Colonic mucosa (tissue), 4 donors: Measurements from ENCODE around the gene DTYMK. TPM values are rescaled to one million over a fixed set of nuclear protein-coding genes. Genes with fewer than 3 reads are reported as not detected.

Experiments used
- DNase-seq: peaks from one replicate; pipeline ENCODE4 v3.0.0-alpha.2; 2020
- H3K27ac ChIP-seq: fragments of 200-600 bp; one replicate; pipeline ENCODE4 v1.8.0; 2021
- H3K27me3 ChIP-seq: fragments of 200-600 bp; one replicate; pipeline ENCODE4 v1.8.0; 2021
- H3K36me3 ChIP-seq: fragments of 200-600 bp; one replicate; pipeline ENCODE4 v1.8.0; 2021
- H3K4me1 ChIP-seq: fragments of 200-600 bp; one replicate; pipeline ENCODE4 v1.8.0; 2021; ENCODE audit warnings: mild to moderate bottlenecking
- H3K4me3 ChIP-seq: fragments of 200-600 bp; one replicate; pipeline ENCODE4 v1.8.0; 2021
- H3K9ac ChIP-seq, 2 donors: one replicate each; pipeline ENCODE4 v1.7.0; 2013; ENCODE audit warnings: control low read depth in 2 of 2, low read depth in 2 of 2, low read length in 2 of 2
- H3K9me3 ChIP-seq: fragments of 200-600 bp; one replicate; pipeline ENCODE4 v1.8.0; 2021
- intact Hi-C: fragments of 100-400 bp; cut with DNase I; formaldehyde crosslinking; loops from one replicate; pipeline ENCODE4 v1.14.1; 2022
- total RNA-seq, 2 donors: library from RNA; stranded (reverse); fragmentation: NEBNext Ultra II Directional in 1 of 2; extraction: Animal tissue kit (Norgen Biotek cat#: 25700) in 1 of 2; gene quantifications; one replicate each; pipeline ENCODE4 v1.2.1, GENCODE V29; 2021
- TF ChIP-seq, protein P1 (sequence below): fragments of 200-600 bp; IDR thresholded peaks from one replicate; pipeline ENCODE4 v1.8.0; 2022; ENCODE audit warnings: antibody characterized with exemption, mild to moderate bottlenecking
- donor health status: healthy.
- donor health status: DM: no; HTN: no; CAD: no.
- donor health status: DM: no; HTN: no; CAD: no.

The DTYMK gene
- total RNA-seq, 2 donors from 2014 or later = 22.6 to 106 TPM

DNA sequence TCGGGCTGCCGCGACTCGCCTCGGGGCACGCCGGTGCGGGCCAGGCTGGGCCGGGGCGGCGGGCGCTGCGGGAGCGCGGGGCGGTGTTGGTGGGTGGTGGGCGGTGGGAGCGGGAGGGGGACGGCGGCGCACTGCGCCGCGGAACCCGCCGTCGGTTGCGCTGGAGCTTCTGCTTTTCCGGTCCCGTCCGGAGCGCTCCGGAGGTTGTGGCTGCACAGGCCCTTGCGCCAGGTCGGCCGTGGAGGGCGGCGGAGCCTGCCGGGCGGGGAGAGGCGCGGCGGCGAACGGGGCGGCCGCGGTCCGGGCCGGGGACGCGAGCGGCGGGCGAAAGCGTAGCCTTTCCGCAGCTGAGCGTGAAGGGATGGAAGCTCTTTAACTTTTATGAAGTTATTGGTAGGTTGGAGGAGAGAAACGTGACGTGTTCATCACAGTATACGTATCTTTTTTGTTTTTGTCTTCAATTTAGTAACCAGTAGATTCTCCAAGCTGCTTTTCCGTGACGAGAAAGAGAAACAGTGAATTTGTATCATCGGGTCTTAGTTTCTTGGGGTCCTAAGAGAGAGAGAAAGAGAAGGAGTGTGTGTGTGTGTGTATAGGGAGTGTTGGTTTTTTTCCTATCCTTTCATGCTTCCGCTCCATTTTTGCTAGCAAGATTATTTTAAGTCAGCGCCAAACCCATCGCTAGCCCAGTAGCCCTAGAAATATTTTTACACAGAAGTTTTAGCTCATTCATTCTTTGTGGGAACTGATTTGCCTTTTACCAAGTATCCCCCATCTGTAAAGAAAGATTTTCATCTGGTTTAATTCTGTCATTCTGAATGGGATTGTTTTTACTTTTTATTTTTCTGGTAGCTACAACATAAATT, 48.6 kb downstream of the DTYMK start:
- Histone ChIP-seq H3K9ac (peak overlapping the region; percentile 73 to 83), H3K27ac (peak overlapping the region; percentile 96), H3K9me3 (no peaks in the 10 kb centered on the region), H3K27me3 (no peaks in the 10 kb centered on the region), H3K4me1 (peaks cover 11% of the 10 kb centered on the region), H3K4me3 (peak overlapping the region; percentile 91), H3K36me3 (peaks cover 7% of the 10 kb centered on the region)
- intact Hi-C loops = loop anchor here (2.0 kb wide), 1 partner anchor 59 kb away; no protein-coding TSS in a partner anchor
- TF ChIP-seq, protein P1, sequence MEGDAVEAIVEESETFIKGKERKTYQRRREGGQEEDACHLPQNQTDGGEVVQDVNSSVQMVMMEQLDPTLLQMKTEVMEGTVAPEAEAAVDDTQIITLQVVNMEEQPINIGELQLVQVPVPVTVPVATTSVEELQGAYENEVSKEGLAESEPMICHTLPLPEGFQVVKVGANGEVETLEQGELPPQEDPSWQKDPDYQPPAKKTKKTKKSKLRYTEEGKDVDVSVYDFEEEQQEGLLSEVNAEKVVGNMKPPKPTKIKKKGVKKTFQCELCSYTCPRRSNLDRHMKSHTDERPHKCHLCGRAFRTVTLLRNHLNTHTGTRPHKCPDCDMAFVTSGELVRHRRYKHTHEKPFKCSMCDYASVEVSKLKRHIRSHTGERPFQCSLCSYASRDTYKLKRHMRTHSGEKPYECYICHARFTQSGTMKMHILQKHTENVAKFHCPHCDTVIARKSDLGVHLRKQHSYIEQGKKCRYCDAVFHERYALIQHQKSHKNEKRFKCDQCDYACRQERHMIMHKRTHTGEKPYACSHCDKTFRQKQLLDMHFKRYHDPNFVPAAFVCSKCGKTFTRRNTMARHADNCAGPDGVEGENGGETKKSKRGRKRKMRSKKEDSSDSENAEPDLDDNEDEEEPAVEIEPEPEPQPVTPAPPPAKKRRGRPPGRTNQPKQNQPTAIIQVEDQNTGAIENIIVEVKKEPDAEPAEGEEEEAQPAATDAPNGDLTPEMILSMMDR = no peak
- peak; percentile 25 for DNase-seq

DNA sequence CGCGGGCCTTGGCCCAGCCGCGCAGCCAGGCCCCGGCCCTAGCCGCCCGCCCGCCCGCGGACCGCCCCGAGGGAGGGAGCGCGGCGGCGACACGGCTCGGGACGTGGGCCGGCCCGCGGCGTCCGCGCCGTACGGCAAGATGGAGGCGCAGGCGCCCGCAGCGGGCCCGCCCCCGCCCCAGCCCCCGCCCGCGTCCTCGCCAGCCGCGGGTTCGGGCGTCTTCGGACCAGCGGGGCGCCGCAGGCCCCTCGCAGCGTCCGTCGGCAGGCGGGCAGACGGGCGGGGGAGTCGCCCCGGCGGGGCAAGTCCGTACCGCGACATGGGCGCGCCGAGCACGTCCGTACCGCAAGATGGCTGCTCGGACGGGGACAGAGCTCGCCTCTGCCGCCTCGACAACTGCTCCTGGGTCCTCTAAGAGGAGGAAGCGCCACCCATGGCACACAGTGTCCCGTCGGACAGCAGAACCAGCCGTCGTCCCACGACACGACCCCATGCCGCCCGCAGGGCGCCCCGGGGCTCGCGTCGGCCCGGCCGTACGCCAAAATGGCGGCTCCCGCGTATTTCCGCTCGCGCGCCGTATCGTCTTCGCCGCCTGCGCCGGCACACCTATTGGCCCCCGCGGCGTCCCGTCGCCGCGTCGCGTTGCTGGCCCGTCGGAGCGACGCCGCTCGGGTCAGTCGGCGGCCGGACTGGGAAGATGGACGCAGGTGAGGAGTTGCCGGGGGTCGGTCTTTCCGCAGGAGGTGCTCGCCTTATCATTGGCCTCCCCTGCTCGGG, 49.4 kb downstream of the DTYMK start, which contains the start of the genes ATG4B and THAP4:
ATG4B (plus strand) TSS at position 676 of the 777 bp plus-strand sequence; CDS start at position 698, 22 bp downstream.
THAP4 (minus strand) TSS at position 141 of the 777 bp plus-strand sequence. CDS start 141 bp downstream, outside the sequence.
- TF ChIP-seq, protein P1 = no peak
- no peaks in the 10 kb centered on the region for H3K27me3 ChIP-seq
- H3K9ac ChIP-seq = peak within 1 kb of the TSS; percentile 73 to 83
- H3K4me1 ChIP-seq = peaks cover 11% of the 10 kb centered on the region
- peak within 1 kb of the TSS; percentile 96 for H3K27ac ChIP-seq
- H3K4me3 ChIP-seq = peak within 1 kb of the TSS; percentile 91
- intact Hi-C loops = no loop called here
- no peaks in the 10 kb centered on the region for H3K9me3 ChIP-seq
- peak; percentile 85 for DNase-seq
- peaks cover 9% of the 10 kb centered on the region for H3K36me3 ChIP-seq

DNA sequence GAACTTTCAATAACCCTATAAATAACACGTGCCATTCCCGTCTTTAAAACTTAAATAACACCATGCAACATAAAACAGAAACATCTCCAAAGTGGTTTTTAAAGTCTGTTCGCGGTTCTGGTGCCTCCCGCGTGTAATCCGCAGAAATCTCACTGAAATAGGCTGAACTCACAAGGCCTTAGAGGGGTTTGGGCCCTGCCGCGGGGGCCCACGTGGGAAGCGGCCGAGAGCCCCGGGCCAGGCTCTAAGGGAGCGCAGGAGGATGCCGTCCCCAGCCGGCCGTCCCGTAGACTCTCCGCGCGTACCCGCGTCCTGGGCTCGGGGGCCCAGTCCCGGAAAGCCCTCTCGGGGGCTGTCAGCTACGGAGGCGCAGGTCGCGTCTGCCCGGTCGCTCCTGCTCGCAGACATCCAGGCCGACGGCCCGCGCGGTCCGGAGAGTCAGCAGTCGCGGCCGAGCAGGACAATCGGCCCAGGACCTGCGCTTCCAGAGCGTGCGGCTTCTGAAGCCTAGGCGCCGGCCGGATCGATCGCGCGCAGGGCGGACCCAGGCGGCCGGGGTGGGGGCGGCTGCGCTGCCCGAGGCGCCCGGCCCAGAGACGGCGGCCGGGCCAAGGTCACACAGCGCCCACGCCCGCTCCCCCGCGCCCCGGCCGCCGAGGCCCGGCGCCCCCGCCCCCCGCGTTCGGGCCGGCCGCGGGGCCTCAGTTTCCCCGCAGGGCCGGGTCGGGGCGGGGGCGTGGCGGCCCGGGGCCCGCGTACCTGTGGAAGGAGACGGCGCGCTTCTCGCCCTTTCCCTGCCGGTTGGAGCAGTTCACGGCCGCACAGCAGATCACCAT, 50.2 kb downstream of the DTYMK start:
- Histone ChIP-seq H3K4me3 (peak overlapping the region; percentile 91), H3K9ac (peak overlapping the region; percentile 64 to 68), H3K36me3 (peaks cover 9% of the 10 kb centered on the region), H3K27ac (peak overlapping the region; percentile 96), H3K4me1 (peaks cover 11% of the 10 kb centered on the region), H3K27me3 (no peaks in the 10 kb centered on the region), H3K9me3 (no peaks in the 10 kb centered on the region)
- TF ChIP-seq, protein P1 = no peak
- intact Hi-C loops = no loop called here
- peak; percentile 44 for DNase-seq

DNA sequence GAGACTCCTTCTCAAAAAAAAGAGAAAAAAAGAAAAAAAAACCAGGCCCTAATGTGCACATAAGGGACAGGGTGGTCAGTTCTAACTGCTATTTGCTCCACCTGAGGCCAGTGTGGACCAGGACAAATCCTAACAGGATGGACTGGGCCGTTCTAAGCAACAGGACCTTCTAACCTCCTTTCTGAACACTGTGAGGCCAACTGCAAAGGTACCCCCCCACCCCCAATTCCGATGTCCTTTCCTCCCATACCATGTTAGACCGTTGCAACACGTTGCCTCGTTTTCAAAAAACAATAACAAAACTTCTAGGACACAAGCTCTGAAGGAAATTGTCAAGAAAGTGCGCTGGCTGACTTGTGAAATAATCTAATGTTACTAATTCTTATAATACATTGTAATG, 50.9 kb downstream of the DTYMK start:
- Histone ChIP-seq H3K27me3 (no peaks in the 10 kb centered on the region), H3K4me1 (peaks cover 11% of the 10 kb centered on the region), H3K9me3 (no peaks in the 10 kb centered on the region), H3K27ac (peak overlapping the region; percentile 74), H3K4me3 (peak overlapping the region; percentile 91), H3K9ac (peak overlapping the region; percentile 64 to 68), H3K36me3 (peaks cover 9% of the 10 kb centered on the region)
- TF ChIP-seq, protein P1 = no peak
- DNase-seq = no peak
- intact Hi-C loops = no loop called here
